ENCODE results near the gene GALNTL6.

GALNTL6 gene

GRCh38 chr4:172982151-172982590, 1169.0 kb downstream of the GALNTL6 start:
- DNase-seq (ENCODE audit: low read depth in 2 of 2) = no peak

GRCh38 chr4:172983014-172983413, 1169.8 kb downstream of the GALNTL6 start:
- no peak for DNase-seq (ENCODE audit: low read depth in 2 of 2)

- no peak for DNase-seq (ENCODE audit: low read depth in 2 of 2)
These were observed 1170.4 kb downstream of the GALNTL6 start for GRCh38 chr4:172983631-172984030.

GRCh38 chr4:172985552-172985951, 1172.3 kb downstream of the GALNTL6 start:
- no peak for DNase-seq (ENCODE audit: low read depth in 2 of 2)

GRCh38 chr4:172986114-172986513, 1172.9 kb downstream of the GALNTL6 start:
- DNase-seq (ENCODE audit: low read depth in 2 of 2) = no peak

GRCh38 chr4:172989984-172990820, 1177.0 kb downstream of the GALNTL6 start:
- no peak for DNase-seq (ENCODE audit: low read depth in 2 of 2)

GRCh38 chr4:172992648-172993378, 1179.6 kb downstream of the GALNTL6 start:
- DNase-seq (ENCODE audit: low read depth in 2 of 2) = no peak

- DNase-seq (ENCODE audit: low read depth in 2 of 2) = no peak
These were observed 1182.0 kb downstream of the GALNTL6 start for GRCh38 chr4:172995161-172995560.

GRCh38 chr4:172995704-172996103, 1182.5 kb downstream of the GALNTL6 start:
- no peak for DNase-seq (ENCODE audit: low read depth in 2 of 2)

- DNase-seq (ENCODE audit: low read depth in 2 of 2) = no peak
These were observed 1183.5 kb downstream of the GALNTL6 start for GRCh38 chr4:172996571-172997216.

GRCh38 chr4:172997217-172997609, 1184.0 kb downstream of the GALNTL6 start:
- no peak for DNase-seq (ENCODE audit: low read depth in 2 of 2)

GRCh38 chr4:172997856-172998255, 1184.7 kb downstream of the GALNTL6 start:
- DNase-seq (ENCODE audit: low read depth in 2 of 2) = no peak

GRCh38 chr4:172998527-172999469, 1185.6 kb downstream of the GALNTL6 start:
- no peak for DNase-seq (ENCODE audit: low read depth in 2 of 2)

GRCh38 chr4:173001571-173001970, 1188.4 kb downstream of the GALNTL6 start:
- no peak for DNase-seq (ENCODE audit: low read depth in 2 of 2)

GRCh38 chr4:173002830-173003561, 1189.8 kb downstream of the GALNTL6 start:
- no peak for DNase-seq (ENCODE audit: low read depth in 2 of 2)

- no peak for DNase-seq (ENCODE audit: low read depth in 2 of 2)
These were observed 1192.9 kb downstream of the GALNTL6 start for GRCh38 chr4:173005912-173006633.

GRCh38 chr4:173008436-173008835, 1195.2 kb downstream of the GALNTL6 start:
- no peak for DNase-seq (ENCODE audit: low read depth in 2 of 2)

GRCh38 chr4:173009129-173009823, 1196.1 kb downstream of the GALNTL6 start:
- no peak for DNase-seq (ENCODE audit: low read depth in 2 of 2)

- no peak for DNase-seq (ENCODE audit: low read depth in 2 of 2)
These were observed 1199.4 kb downstream of the GALNTL6 start for GRCh38 chr4:173012608-173013007.

All from stimulated activated CD4-positive, alpha-beta T cell treated with anti-CD3 and anti-CD28 coated beads, Interleukin-12 subunit alpha, Interleukin-12 subunit beta, amount 100 ng/mL, for 24 hours (primary cell).